Fibroblast of mammary gland (primary cell): ENCODE data around the gene MROH9.

Experiments used
- DNase-seq: peaks from one replicate; pipeline ENCODE4 v3.0.0-alpha.2; 2010; ENCODE audit warnings: low read depth
- H3K4me3 ChIP-seq: 2 replicates; pipeline ENCODE4 v1.5.1; 2011; ENCODE audit warnings: low read depth, mild to moderate bottlenecking, low read length, moderate library complexity; ENCODE audit not compliant: control insufficient read depth
- TF ChIP-seq, protein P1 (sequence below): conservative IDR thresholded peaks from 2 replicates; pipeline ENCODE4 v1.5.1; 2011; ENCODE audit warnings: low read depth, low read length, inconsistent platforms; ENCODE audit not compliant: control insufficient read depth, insufficient read depth

MROH9 gene

DNA sequence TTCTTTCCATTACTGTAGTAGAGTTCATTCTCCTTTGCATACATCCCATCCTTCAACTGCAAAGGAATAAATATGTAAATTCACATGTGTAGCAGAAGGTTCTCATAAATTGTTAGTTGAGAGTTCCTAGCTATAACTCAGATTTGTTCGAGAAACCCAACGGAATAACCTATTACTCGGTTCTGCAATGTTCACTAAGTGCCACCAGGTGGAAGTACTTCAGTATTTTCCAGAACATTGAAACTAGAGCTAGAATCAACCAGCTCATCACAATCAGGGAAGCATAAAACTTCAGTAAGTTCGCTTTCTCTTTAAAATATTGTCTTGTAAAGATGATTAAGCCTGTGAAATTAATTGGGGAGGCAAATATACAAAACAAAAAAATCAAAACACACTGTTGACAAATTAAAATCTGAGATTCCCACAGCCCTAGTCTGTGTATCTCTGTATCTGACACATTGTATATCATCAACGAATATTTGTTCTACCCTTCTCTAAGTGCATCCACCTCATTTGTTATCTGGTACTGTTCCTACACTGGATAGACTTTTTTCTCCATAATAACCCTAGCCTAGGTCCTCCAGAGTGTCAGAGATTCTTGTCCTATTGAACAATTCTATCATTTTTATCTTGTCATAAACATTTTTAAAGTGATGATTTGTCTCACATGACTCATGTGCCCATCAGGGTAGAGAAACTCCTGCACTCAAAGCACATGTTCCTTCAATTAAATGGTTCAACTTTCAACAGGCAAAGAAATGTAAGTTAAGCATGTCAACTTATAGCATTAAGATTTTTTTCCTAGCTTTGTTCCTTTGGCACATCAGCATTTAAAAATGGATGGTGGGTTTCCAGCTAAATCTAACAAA, 31.9 kb downstream of the MROH9 start:
- DNase-seq, result peak; percentile 72
- H3K4me3 ChIP-seq, result no peak overlapping the region
- TF ChIP-seq, protein P1, sequence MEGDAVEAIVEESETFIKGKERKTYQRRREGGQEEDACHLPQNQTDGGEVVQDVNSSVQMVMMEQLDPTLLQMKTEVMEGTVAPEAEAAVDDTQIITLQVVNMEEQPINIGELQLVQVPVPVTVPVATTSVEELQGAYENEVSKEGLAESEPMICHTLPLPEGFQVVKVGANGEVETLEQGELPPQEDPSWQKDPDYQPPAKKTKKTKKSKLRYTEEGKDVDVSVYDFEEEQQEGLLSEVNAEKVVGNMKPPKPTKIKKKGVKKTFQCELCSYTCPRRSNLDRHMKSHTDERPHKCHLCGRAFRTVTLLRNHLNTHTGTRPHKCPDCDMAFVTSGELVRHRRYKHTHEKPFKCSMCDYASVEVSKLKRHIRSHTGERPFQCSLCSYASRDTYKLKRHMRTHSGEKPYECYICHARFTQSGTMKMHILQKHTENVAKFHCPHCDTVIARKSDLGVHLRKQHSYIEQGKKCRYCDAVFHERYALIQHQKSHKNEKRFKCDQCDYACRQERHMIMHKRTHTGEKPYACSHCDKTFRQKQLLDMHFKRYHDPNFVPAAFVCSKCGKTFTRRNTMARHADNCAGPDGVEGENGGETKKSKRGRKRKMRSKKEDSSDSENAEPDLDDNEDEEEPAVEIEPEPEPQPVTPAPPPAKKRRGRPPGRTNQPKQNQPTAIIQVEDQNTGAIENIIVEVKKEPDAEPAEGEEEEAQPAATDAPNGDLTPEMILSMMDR, result peak; percentile 74

- H3K4me3 ChIP-seq, result no peak overlapping the region
- TF ChIP-seq, protein P1, result no peak
- no peak for DNase-seq
Observed at GRCh38 chr1:170970256-170970655, 34.9 kb downstream of the MROH9 start.

- H3K4me3 ChIP-seq, result no peak overlapping the region
- DNase-seq, result no peak
- TF ChIP-seq, protein P1, result no peak
Observed at GRCh38 chr1:170978371-170978910, 43.1 kb downstream of the MROH9 start.

DNA sequence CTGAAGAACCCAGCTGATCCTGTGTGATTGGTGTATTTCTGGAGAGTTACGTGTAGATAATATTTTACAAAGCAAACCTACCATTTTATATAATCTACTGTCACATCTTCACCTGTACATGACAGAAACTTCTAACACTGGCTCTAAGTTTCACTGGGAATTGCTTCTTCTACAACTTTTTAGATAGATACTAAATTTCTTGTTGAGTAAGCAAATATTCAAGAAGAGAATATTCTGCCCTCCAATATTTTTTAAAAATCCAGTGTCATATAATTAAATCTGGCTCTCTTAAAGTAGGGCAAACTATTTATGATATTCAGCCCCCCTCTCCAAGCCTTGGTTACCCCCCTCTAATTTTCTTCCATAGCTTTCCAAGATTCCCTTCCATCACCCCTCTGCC, 50.1 kb downstream of the MROH9 start:
- DNase-seq, result no peak
- no peak overlapping the region for H3K4me3 ChIP-seq
- TF ChIP-seq, protein P1, result no peak

DNA sequence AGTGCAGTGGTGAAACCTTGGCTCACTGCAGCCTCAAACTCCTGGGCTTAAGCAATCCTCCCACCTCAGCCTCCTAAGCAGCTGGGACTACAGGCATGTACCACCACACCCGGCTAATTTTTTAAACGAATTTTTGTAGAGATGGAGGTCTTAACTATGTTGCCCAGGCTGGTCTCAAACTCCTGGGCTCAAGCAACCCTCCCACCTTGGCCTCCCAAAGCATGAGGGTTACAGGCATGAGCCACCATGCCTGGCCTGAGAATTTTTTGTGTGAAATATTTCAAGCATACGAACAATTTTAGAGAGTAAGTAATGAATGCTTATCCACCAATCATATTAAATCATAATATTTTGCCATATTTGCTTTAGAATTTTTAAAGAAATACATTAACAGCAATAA, 51.6 kb downstream of the MROH9 start:
- DNase-seq, result no peak
- TF ChIP-seq, protein P1, result no peak
- no peak overlapping the region for H3K4me3 ChIP-seq

- no peak overlapping the region for H3K4me3 ChIP-seq
- DNase-seq, result no peak
- TF ChIP-seq, protein P1, result no peak
Observed at GRCh38 chr1:170987424-170987823, 52.1 kb downstream of the MROH9 start.
